Hepatic stellate cell (primary cell): ENCODE measurements around the gene LYSMD2.

Experiments
- DNase-seq: peaks from one replicate; pipeline ENCODE4 v3.0.0; 2011; ENCODE audit warnings: low spot score

LYSMD2 gene

DNA sequence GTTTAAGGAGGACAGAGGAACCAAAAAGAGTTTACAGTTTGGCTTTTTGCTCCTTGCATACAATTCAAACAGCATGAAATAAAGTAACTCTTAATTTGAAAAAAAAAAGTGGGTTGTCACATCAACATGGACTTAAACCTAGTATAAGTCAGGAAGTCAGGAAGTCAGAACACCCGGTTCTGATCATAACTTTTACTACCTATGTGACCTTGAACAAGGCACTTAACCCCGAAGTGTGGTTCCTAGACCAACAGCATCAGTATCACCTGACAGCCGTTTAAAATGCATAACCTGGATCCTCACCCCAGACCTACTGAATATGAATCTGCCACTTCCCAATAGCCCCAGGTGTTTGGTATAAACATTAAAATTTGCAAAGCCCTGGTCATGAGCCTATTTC is 18.7 kb downstream of the LYSMD2 start:
- no peak for DNase-seq

DNA sequence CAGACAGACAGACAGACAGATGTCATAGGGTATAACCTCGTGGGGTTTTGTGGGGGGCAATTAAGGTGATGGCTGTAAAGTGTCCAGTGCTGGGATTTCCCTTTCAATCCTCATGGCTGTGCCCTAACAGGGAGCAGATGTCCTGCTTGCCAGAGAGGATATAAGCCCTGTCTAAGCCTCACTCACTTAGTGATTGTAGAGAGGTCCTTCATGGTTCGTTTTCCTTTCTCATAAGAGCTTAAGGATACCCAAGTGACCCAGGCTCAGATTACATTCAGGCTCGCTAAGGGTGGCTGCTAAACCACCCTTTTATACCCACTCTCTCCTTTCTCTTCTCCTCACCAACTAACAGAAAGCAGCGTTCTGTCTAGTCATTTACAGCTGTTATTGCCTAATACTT is 19.2 kb downstream of the LYSMD2 start:
- DNase-seq, result no peak

GRCh38 chr15:51714911-51715310 is 22.5 kb downstream of the LYSMD2 start:
- no peak for DNase-seq

GRCh38 chr15:51714162-51714561 is 23.3 kb downstream of the LYSMD2 start:
- DNase-seq, result no peak

DNA sequence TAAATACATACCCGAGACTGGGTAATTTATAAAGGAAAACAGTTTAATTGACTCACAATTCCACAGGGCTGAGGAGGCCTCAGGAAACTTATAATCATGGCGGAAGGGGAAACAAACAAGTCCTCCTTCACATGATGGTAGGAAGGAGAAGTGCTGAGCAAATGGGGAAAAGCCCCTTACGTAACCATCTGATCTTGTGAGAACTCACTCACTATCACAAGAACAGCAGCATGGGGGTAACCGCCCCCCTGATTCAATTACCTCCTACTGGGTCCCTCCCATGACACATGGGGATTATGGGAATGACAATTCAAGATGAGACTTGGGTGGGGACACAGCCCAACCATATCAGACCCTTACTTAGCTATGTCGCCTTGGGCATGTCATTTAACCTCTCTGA is 28.4 kb downstream of the LYSMD2 start:
- DNase-seq, result no peak

DNA sequence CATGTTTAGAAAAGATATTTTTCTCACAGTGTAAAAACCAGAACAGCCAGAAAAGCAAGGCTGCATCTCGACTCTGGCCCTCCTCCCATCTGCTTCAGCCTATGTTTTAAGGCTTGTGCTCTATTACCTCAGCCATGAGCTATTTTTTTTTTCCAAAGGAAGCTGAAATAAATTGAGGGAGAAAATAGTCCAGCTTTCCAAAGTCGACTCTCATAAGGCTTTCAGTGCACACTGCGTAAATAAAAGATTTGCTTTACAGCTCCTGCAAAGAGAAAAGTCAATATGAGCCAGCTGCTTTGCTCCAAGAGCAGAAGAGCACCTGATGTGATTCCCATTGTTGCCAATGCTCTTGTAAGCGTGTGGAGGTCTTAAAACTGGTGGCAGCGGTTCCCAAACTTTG is 29.4 kb downstream of the LYSMD2 start:
- no peak for DNase-seq

DNA sequence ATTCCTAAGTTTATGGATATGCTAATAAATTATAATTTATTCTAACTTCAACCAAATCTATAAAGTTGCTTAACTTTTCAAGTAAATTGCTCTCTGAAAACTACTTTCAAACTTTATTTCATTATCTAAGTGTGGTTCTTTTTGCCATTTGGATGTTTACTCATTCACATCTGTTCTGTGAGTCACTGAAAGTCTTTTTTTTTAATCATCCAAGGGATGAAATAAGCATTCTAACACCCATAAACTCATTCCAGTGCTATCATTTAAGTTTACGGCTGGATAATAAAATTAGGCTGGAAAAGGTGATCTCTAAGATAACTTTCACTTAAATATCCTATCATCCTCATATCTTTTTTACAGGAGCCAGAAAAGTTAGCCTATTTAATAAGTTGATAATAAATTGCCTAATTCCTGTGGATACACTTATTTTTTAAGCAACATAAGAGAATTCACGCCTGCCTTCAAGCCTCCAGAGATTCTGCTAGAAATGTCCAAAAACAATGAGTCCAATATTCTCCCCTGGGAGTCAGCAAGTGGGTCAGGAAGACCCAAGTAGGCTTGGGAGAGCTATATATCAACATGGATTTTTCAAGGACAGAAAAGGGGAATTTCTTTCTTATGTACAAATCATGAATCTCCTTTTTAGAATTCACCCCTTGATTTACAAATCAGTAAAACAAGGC is 30.4 kb downstream of the LYSMD2 start:
- no peak for DNase-seq

DNA sequence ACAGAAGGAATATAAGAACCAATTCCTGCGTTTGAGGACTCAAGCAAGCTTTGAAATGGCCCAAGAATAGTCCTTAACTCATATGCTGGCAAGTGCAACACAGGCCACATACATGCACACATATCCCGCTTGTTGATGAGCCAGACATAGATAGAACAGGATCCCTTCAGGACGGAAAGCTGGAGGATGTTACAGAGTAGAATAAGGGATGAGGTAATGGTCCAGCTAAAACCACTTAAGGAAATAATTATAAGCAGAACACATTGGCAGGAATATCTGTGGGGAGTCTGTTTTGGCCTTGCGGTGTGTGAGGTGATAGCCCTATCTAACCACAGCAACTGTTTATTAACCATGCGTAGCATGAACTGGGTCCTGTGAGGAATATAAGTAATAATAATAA is 31.2 kb downstream of the LYSMD2 start:
- DNase-seq, result no peak

DNA sequence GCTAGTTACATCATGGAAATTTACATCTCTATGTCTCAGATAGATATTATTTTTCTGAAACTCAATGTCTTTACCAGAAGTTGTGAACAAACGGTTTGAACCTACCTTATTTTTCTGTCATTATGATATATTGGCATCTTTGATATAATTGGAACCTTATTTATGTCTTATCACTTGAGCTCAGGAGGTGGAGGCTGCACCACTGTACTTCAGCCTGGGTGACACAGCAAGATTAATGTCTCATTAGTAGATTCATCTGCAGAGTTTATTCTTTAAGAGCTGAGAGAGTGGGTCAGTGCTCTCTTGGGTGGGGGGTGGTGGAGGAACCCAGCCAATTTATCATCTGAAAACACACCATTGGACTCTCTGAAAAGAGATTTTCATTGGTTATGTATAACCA is 34.7 kb downstream of the LYSMD2 start:
- no peak for DNase-seq

DNA sequence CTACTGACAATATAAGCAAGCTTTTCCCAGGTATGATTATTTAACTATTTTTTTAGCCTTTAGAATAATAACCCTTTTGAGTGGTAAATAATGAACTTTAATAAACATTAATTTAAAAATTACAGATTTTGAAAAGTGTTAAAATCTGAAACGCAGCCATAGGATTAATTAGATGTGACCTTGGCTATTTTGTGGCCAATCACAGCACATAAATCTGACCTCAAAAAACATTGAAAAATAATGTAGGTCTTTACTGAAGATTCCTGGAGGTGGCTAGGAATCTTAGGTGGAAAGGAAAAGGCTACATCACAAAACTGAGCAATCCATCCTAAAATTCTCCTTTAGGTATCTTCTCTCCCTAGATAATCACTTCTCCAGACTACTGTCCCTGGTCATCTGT is 38.1 kb downstream of the LYSMD2 start:
- DNase-seq, result no peak

DNA sequence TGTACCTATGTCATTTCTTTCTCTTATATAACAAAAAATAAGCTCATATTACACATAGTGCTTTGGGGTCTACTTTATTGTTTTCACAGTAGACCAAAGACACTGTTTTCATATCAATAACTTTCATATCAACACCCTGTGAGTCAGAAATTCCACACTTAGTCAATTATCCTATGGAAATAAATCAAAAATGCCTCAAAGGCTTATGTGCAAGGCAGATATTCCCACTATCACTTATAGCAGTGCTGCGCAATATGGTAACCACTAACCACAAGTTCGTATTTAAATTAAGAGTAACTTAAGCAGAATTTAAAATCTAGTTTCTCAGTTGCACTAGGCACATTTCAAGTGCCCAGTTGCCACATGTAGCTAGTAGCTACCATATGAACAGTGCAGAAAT is 40.3 kb downstream of the LYSMD2 start:
- DNase-seq, result no peak

DNA sequence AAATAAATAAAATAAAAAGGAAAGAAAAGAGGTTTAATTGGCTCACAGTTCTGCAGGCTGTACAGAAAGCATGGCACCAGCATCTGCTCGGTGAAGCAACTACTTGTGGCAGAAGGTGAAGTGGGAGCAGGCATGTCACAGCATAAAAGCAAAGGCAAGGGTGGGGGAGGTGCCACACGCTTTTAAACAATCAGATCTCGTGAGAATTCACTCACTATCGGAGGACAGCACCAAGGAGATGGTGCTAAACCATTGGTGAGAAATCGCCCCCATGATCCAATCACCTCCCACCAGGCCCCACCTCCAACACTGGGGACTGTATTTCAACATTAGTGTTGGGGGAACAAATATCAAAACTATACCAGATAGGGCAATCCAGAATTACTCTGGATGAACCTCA is 40.9 kb downstream of the LYSMD2 start:
- DNase-seq, result no peak

GRCh38 chr15:51692154-51692553 is 45.3 kb downstream of the LYSMD2 start:
- no peak for DNase-seq

DNA sequence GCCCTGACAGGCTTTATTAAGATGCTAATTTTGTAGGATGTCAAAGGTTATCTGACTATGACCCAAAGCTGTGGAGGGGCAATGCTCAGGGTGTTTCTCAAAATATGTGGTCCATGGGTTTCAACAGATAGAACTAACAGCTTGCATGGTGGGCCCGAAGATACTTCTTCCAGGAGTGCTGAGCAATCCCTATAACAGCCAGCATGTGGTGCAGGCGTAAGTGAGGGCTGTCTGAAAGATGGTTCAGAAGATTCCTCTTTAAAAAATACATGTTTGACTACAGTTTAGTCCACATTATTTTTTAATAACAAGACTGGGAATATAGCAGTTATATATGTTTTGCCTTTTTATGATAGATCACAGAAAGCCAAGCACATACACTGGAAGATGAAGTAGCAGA is 48.6 kb downstream of the LYSMD2 start:
- DNase-seq, result peak; percentile 5

GRCh38 chr15:51687565-51687964 is 49.9 kb downstream of the LYSMD2 start:
- no peak for DNase-seq

GRCh38 chr15:51681303-51681963 is 56.0 kb downstream of the LYSMD2 start, which contains the start of gene SCG3:
Gene SCG3, plus strand, starts transcription at chr15:51681503. Its CDS starts 253 bp downstream, at chr15:51681756.
- peak; percentile 21 for DNase-seq

DNA sequence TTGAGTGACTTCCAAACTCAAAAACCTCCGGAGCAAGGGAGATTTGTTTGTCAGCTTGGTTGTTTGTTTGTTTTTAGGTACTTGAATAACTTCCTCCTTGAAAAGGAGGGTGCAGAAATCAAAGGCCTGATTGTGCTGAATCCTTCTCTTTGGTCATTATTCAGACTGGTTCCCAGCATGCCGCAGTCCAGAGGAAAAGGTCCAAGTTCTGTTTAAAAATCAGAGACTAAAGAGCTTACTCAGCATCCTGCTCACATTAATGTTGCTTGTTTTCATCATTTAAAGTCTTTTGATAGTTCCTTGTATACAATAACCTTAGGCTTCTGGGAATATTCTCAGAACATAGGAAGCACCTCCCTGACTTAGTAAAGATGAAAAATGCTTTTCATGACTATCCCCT is 57.1 kb downstream of the LYSMD2 start:
- no peak for DNase-seq

GRCh38 chr15:51678096-51678495 is 59.4 kb downstream of the LYSMD2 start:
- no peak for DNase-seq

GRCh38 chr15:51677452-51677851 is 60.0 kb downstream of the LYSMD2 start:
- no peak for DNase-seq

GRCh38 chr15:51677021-51677420 is 60.4 kb downstream of the LYSMD2 start:
- DNase-seq, result no peak

GRCh38 chr15:51675234-51675633 is 62.2 kb downstream of the LYSMD2 start:
- DNase-seq, result no peak
